SU-DHL-6 (cell line): ENCODE measurements around the gene SPDYE3.
A peak's percentile ranks its signal among the peaks of the same experiment; 100 is the strongest.
"Not testable (repeated sequence)": the region's sequence is repeated elsewhere in the genome, so short reads cannot be mapped to it uniquely, and the experiment has no call there.

ENCODE experiments used
- H2AFZ ChIP-seq: fragments of 200-600 bp; sonication (generic); 2 replicates; pipeline ENCODE4 v1.6.1; 2014; ENCODE audit warnings: low read depth, mild to moderate bottlenecking, moderate library complexity, mixed read lengths, antibody characterized with exemption, low read length; ENCODE audit not compliant: severe bottlenecking
- H3F3A ChIP-seq: fragments of 200-600 bp; shearing (Covaris generic); 2 replicates; pipeline ENCODE4 v1.6.0; 2016; ENCODE audit warnings: antibody characterized with exemption, mild to moderate bottlenecking; ENCODE audit not compliant: insufficient read depth
- H3K27ac ChIP-seq: fragments of 200-600 bp; sonication (generic); 2 replicates; pipeline ENCODE4 v1.5.1; 2016; ENCODE audit warnings: low read depth, mild to moderate bottlenecking, low read length, moderate library complexity, mixed read lengths
- H3K27me3 ChIP-seq: fragments of 200-600 bp; sonication (generic), shearing (Covaris generic); 2 replicates; pipeline ENCODE4 v1.6.0; 2014; ENCODE audit warnings: mild to moderate bottlenecking, low read length
- H3K36me3 ChIP-seq: fragments of 200-600 bp; sonication (generic); 2 replicates; pipeline ENCODE4 v1.6.1; 2014; ENCODE audit warnings: mild to moderate bottlenecking, low read length, mixed read lengths
- H3K4me2 ChIP-seq: fragments of 300-600, 200-600 bp; shearing (Covaris generic), sonication (generic); 2 replicates; pipeline ENCODE4 v1.6.0; 2014; ENCODE audit warnings: low read length, low read depth, mild to moderate bottlenecking; ENCODE audit not compliant: poor library complexity, severe bottlenecking
- H3K4me3 ChIP-seq: fragments of 200-600 bp; sonication (generic); 2 replicates; pipeline ENCODE4 v1.5.1; 2014; ENCODE audit warnings: antibody characterized with exemption, low read length, mild to moderate bottlenecking, mixed read lengths; ENCODE audit not compliant: insufficient read depth, poor library complexity, severe bottlenecking
- H3K79me2 ChIP-seq: fragments of 200-600 bp; sonication (generic); 2 replicates; pipeline ENCODE4 v1.6.1; 2014; ENCODE audit warnings: mild to moderate bottlenecking, low read length, moderate library complexity; ENCODE audit not compliant: insufficient read depth
- H3K9ac ChIP-seq: fragments of 200-600 bp; sonication (generic); 2 replicates; pipeline ENCODE4 v1.7.0; 2014; ENCODE audit warnings: mild to moderate bottlenecking, low read length
- H3K9me2 ChIP-seq: fragments of 200-600 bp; sonication (generic); replicated peaks from 2 replicates; pipeline ENCODE4 v1.6.1; 2014; ENCODE audit warnings: low read length; ENCODE audit not compliant: insufficient read depth
- H3K9me3 ChIP-seq: fragments of 200-600 bp; sonication (generic); 2 replicates; pipeline ENCODE4 v1.6.1; 2014; ENCODE audit warnings: low read length, mixed read lengths; ENCODE audit not compliant: insufficient read depth
- H4K20me1 ChIP-seq: fragments of 200-600 bp; sonication (generic); 2 replicates; pipeline ENCODE4 v1.6.1; 2014; ENCODE audit warnings: low read depth, mild to moderate bottlenecking, antibody characterized with exemption, low read length, moderate library complexity, mixed read lengths
- CTCF ChIP-seq: fragments of 200-600 bp; sonication (generic); IDR thresholded peaks from one replicate; pipeline ENCODE4 v1.5.1; 2017; ENCODE audit warnings: antibody characterized with exemption, mild to moderate bottlenecking, low read length, moderate library complexity; ENCODE audit not compliant: insufficient read depth, poor library complexity, severe bottlenecking
- EZH2phosphoT487 ChIP-seq: fragments of 200-600 bp; sonication (generic), shearing (Covaris generic); conservative IDR thresholded peaks from 2 replicates; pipeline ENCODE4 v1.6.1; 2018; ENCODE audit warnings: mild to moderate bottlenecking, antibody characterized with exemption, low read length, moderate library complexity, mixed read lengths

The SPDYE3 gene

GRCh38 chr7:100342765-100343164 is 35.3 kb downstream of the SPDYE3 start:
- H4K20me1 ChIP-seq = peaks cover 5% of the 10 kb centered on the region; the same call in 1 of the 2 replicates
- no peaks in the 10 kb centered on the region for H3K9me2 ChIP-seq
- no peak overlapping the region for H2AFZ ChIP-seq
- H3K27ac ChIP-seq = 0 out of 2 replicates have a peak overlapping the region, but pooled peaks have one; percentile 13
- TF ChIP-seq EZH2phosphoT487 (no peak), CTCF (no peak)
- no peak overlapping the region for H3K9ac ChIP-seq
- H3F3A ChIP-seq = peaks cover 24% of the 10 kb centered on the region
- H3K4me3 ChIP-seq = no peak overlapping the region
- H3K36me3 ChIP-seq = peaks cover 21% of the 10 kb centered on the region
- H3K27me3 ChIP-seq = no peaks in the 10 kb centered on the region
- no peaks in the 10 kb centered on the region for H3K9me3 ChIP-seq
- peaks cover 47% of the 10 kb centered on the region for H3K79me2 ChIP-seq
- H3K4me2 ChIP-seq = no peak overlapping the region

- H3K27me3 ChIP-seq, H3K9me2 ChIP-seq, H2AFZ ChIP-seq, H3K4me3 ChIP-seq, H4K20me1 ChIP-seq, H3K9me3 ChIP-seq: not testable (repeated sequence)
- H3K9ac ChIP-seq = peak overlapping the region; percentile 23; the same call in 1 of the 2 replicates
- H3F3A ChIP-seq = peaks cover 24% of the 10 kb centered on the region
- peaks cover 28% of the 10 kb centered on the region for H3K36me3 ChIP-seq
- H3K27ac ChIP-seq = peak overlapping the region; percentile 85
- H3K4me2 ChIP-seq = peak overlapping the region; percentile 18
- peaks cover 40% of the 10 kb centered on the region for H3K79me2 ChIP-seq
Measured at GRCh38 chr7:100344124-100344559, 36.6 kb downstream of the SPDYE3 start.

- peak overlapping the region; percentile 85 for H3K27ac ChIP-seq
- H3K79me2 ChIP-seq = peaks cover 37% of the 10 kb centered on the region
- not testable (repeated sequence) for H2AFZ ChIP-seq
Measured at GRCh38 chr7:100344560-100345287, 37.2 kb downstream of the SPDYE3 start.

More at GRCh38 chr7:100344560-100345287, 37.2 kb downstream of the SPDYE3 start:
- H3F3A ChIP-seq = peaks cover 24% of the 10 kb centered on the region
- not testable (repeated sequence) for H3K9me3 ChIP-seq, H3K9me2 ChIP-seq, H3K27me3 ChIP-seq, H4K20me1 ChIP-seq
- peaks cover 34% of the 10 kb centered on the region for H3K36me3 ChIP-seq
- peak overlapping the region; percentile 4 for H3K4me3 ChIP-seq
- peak overlapping the region; percentile 23; the same call in 1 of the 2 replicates for H3K9ac ChIP-seq
- peak; percentile 64 for TF ChIP-seq CTCF
- peak overlapping the region; percentile 48 for H3K4me2 ChIP-seq
